ENCODE data around the gene SLC15A3.

DNA sequence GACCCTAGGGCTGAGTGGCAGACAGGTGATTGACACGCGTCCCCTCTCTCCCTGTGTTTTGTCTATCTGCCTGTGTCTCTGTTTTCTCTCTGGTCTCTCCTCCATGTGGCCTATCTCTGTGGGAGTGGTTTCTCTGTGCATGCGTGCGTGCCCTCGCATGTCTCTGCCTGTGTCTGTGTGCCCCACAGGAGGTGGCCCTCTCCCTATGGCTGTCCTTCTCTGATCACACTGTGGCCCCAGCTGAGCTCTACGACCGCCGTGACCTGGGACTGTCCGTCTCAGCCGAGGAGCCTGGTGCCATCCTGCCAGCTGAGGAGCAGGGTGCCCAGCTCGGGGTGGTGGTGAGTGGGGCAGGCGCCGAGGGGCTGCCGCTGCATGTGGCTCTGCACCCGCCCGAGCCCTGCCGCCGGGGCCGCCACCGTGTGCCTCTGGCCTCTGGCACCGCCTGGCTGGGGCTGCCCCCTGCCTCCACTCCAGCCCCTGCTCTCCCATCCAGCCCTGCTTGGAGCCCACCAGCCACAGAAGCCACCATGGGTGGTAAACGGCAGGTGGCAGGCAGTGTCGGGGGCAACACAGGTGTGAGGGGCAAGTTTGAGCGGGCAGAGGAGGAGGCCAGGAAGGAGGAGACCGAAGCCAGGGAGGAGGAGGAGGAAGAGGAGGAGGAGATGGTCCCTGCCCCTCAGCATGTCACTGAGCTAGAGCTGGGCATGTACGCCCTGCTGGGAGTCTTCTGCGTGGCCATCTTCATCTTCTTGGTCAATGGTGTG, 16.1 kb downstream of the SLC15A3 start:
- TF ChIP-seq, protein P1, sequence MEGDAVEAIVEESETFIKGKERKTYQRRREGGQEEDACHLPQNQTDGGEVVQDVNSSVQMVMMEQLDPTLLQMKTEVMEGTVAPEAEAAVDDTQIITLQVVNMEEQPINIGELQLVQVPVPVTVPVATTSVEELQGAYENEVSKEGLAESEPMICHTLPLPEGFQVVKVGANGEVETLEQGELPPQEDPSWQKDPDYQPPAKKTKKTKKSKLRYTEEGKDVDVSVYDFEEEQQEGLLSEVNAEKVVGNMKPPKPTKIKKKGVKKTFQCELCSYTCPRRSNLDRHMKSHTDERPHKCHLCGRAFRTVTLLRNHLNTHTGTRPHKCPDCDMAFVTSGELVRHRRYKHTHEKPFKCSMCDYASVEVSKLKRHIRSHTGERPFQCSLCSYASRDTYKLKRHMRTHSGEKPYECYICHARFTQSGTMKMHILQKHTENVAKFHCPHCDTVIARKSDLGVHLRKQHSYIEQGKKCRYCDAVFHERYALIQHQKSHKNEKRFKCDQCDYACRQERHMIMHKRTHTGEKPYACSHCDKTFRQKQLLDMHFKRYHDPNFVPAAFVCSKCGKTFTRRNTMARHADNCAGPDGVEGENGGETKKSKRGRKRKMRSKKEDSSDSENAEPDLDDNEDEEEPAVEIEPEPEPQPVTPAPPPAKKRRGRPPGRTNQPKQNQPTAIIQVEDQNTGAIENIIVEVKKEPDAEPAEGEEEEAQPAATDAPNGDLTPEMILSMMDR (IDR thresholded peaks at IDR 0.05; ENCODE audit: borderline replicate concordance, extremely low read depth, low read length, poor library complexity, severe bottlenecking) = no peak
- no peak for TF ChIP-seq EZH2 (IDR thresholded peaks at IDR 0.05; ENCODE audit: borderline replicate concordance, low read depth, low read length, severe bottlenecking)

Data from DND-41 (cell line).